Rectal smooth muscle tissue (tissue), 1 donor: ENCODE data around the gene RFTN2.
A peak's percentile ranks its signal among the peaks of the same experiment; 100 is the strongest.
"Not testable (repeated sequence)": the region's sequence is repeated elsewhere in the genome, so short reads cannot be mapped to it uniquely, and the experiment has no call there.

ENCODE experiments used
- H3K27ac ChIP-seq: one replicate; pipeline ENCODE4 v1.7.0; 2013; ENCODE audit warnings: low read depth, low read length, inconsistent platforms
- H3K27me3 ChIP-seq: one replicate; pipeline ENCODE4 v1.7.0; 2013; ENCODE audit warnings: low read length; ENCODE audit not compliant: control insufficient read depth, insufficient read depth
- H3K36me3 ChIP-seq: one replicate; pipeline ENCODE4 v1.7.0; 2013; ENCODE audit warnings: low read length; ENCODE audit not compliant: control insufficient read depth, insufficient read depth
- H3K4me1 ChIP-seq: one replicate; pipeline ENCODE4 v1.7.0; 2013; ENCODE audit warnings: low read length; ENCODE audit not compliant: control insufficient read depth, insufficient read depth
- H3K4me3 ChIP-seq: one replicate; pipeline ENCODE4 v1.7.0; 2013; ENCODE audit warnings: low read length
- H3K9ac ChIP-seq: one replicate; pipeline ENCODE4 v1.7.0; 2013; ENCODE audit warnings: low read length

RFTN2 gene, protein sequence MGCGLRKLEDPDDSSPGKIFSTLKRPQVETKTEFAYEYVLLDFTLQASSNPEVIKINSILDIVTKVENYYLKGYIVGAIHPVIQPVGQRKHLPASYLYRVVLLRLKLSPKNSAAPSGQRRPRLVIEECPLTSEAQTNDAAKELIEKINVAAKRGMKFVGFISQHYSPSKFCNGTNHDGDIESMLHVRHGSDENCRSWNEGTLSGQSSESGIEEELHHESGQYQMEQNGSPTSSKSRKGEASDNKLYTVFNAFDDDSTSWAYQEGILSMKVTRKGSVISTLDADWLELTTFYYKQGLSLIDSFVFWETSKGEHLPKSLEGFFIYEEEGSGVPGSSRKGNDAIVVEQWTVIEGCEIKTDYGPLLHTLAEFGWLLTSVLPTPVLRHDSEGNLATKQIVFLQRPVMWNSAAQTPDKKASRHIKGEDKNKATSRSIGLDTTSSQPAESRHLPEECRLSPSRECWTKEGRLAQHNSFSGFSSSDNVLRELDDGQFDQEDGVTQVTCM

GRCh38 chr2:197675246-197675645 is at the start of gene RFTN2:
Gene RFTN2, minus strand, starts transcription at chr2:197675587. Its CDS starts 129 bp downstream, at chr2:197675458.
- Histone ChIP-seq H3K9ac (no peak within 1 kb of the TSS), H3K27me3 (no peaks in the 10 kb centered on the region), H3K27ac (no peak within 1 kb of the TSS), H3K36me3 (no peaks in the 10 kb centered on the region), H3K4me1 (no peaks in the 10 kb centered on the region), H3K4me3 (peak within 1 kb of the TSS; percentile 44)

DNA sequence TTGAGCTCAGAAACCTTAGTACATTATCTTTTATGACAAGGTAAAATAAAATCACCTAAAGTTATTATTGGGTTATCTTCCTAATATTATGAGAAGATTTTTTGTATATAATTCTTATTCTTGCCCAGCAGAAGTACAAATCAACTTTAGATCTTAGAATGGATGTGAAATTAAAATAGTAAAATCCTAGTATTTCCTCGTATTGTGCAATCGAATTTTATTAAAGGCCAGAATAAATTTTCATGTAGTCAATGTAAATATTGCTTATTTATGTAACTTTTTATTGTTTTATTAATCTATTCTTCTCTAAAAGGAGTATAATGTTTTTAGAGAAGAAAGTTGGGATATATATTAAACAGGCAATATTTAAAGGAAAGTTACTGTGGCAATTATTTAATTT is 42.5 kb upstream of the RFTN2 start:
- Histone ChIP-seq H3K9ac (no peak overlapping the region), H3K36me3 (no peaks in the 10 kb centered on the region), H3K4me3 (no peak overlapping the region), H3K4me1 (no peaks in the 10 kb centered on the region), H3K27me3 (no peaks in the 10 kb centered on the region), H3K27ac (no peak overlapping the region)

DNA sequence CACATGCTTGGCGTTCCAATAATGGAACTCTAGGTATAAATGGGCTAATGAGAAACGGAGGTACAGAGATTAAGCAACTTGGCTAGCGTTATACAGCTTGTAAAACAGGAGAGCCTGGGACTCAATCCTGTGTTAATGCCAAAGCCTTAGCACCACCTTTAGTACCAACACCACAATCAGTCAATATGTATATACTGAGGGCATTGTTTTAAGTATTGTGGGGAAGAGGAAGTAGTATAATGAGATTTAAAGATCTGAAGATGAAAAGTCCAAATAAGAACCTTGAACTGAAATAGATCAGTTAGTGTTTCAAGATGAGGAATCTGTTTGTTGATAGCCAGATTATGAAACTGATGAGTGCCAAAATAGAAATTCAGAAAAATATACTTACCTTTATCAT is 37.9 kb upstream of the RFTN2 start:
- Histone ChIP-seq H3K4me1 (no peaks in the 10 kb centered on the region), H3K27me3 (no peaks in the 10 kb centered on the region), H3K27ac (no peak overlapping the region), H3K36me3 (peaks cover 4% of the 10 kb centered on the region), H3K9ac (no peak overlapping the region), H3K4me3 (no peak overlapping the region)

DNA sequence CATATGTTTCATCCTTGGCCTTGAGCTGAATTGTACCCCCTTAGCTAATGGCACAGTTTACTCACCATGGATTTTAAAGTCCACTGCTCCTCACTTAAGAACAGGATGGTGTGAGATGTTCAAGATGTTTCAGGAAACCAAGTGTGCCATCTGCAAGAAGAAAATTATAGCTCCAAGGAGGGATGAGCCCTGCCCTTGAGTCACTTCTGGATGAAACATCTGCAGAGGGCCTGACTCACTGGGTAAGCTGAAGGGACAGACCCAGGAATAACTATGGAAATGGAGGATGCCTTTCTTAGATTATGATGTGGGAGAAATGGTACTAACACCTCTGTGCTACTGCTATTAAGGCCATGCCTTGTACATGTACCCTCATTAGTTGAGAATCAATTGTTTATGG is 36.2 kb upstream of the RFTN2 start:
- Histone ChIP-seq H3K27ac (no peak overlapping the region), H3K9ac (no peak overlapping the region), H3K4me1 (peaks cover 6% of the 10 kb centered on the region), H3K36me3 (peaks cover 4% of the 10 kb centered on the region), H3K4me3 (no peak overlapping the region), H3K27me3 (no peaks in the 10 kb centered on the region)

- no peak overlapping the region for H3K27ac ChIP-seq
- no peak overlapping the region for H3K9ac ChIP-seq
- no peaks in the 10 kb centered on the region for H3K27me3 ChIP-seq
- H3K4me1 ChIP-seq, result peaks cover 9% of the 10 kb centered on the region
- no peak overlapping the region for H3K4me3 ChIP-seq
- peaks cover 4% of the 10 kb centered on the region for H3K36me3 ChIP-seq
Measured at GRCh38 chr2:197710424-197711042, 35.1 kb upstream of the RFTN2 start.

- not testable (repeated sequence) for H3K9ac ChIP-seq, H3K36me3 ChIP-seq, H3K4me1 ChIP-seq, H3K27ac ChIP-seq, H3K27me3 ChIP-seq, H3K4me3 ChIP-seq
Measured at GRCh38 chr2:197709140-197709539, 33.8 kb upstream of the RFTN2 start.

DNA sequence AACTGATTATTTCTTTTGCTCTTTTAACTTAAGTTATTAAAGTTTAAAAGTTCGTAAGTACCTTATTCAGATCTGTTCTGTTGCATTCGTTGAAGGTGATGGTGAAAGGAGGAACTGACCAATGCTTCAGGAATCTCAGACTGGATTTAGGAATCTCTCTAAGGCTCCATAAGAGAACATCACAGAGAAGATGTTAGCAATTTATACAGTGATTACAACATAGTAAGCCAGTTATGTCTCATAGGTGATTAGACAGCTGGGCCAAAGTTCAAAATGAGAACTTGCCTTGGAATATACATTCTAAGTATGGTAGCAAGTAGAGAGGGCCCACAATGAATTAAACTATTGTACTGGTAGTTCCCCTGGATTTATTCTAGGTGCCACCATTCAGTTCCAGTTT is 32.9 kb upstream of the RFTN2 start:
- peaks cover 4% of the 10 kb centered on the region for H3K36me3 ChIP-seq
- H3K4me3 ChIP-seq, result no peak overlapping the region
- no peak overlapping the region for H3K27ac ChIP-seq
- no peak overlapping the region for H3K9ac ChIP-seq
- peaks cover 9% of the 10 kb centered on the region for H3K4me1 ChIP-seq
- no peaks in the 10 kb centered on the region for H3K27me3 ChIP-seq

GRCh38 chr2:197707316-197708213 is 32.2 kb upstream of the RFTN2 start:
- Histone ChIP-seq H3K4me1 (peaks cover 9% of the 10 kb centered on the region), H3K36me3 (peaks cover 4% of the 10 kb centered on the region), H3K27ac (no peak overlapping the region), H3K27me3 (no peaks in the 10 kb centered on the region), H3K9ac (no peak overlapping the region), H3K4me3 (no peak overlapping the region)

DNA sequence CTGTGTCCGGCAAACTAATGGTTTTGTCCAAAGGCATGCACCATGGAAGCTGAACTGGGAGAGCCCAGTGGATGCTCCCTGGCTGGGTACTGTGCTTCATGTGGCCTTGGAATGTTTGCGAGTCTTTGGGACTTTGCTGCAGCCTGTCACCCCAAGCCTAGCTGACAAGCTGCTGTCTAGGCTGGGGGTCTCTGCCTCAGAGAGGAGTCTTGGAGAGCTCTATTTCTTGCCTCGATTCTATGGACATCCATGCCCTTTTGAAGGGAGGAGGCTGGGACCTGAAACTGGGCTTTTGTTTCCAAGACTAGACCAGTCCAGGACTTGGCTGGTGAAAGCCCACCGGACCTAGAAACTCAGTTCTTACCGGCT is 31.4 kb upstream of the RFTN2 start:
- Histone ChIP-seq H3K9ac (no peak overlapping the region), H3K27ac (no peak overlapping the region), H3K27me3 (no peaks in the 10 kb centered on the region), H3K4me3 (peak overlapping the region; percentile 75), H3K36me3 (peaks cover 4% of the 10 kb centered on the region), H3K4me1 (peaks cover 9% of the 10 kb centered on the region)

DNA sequence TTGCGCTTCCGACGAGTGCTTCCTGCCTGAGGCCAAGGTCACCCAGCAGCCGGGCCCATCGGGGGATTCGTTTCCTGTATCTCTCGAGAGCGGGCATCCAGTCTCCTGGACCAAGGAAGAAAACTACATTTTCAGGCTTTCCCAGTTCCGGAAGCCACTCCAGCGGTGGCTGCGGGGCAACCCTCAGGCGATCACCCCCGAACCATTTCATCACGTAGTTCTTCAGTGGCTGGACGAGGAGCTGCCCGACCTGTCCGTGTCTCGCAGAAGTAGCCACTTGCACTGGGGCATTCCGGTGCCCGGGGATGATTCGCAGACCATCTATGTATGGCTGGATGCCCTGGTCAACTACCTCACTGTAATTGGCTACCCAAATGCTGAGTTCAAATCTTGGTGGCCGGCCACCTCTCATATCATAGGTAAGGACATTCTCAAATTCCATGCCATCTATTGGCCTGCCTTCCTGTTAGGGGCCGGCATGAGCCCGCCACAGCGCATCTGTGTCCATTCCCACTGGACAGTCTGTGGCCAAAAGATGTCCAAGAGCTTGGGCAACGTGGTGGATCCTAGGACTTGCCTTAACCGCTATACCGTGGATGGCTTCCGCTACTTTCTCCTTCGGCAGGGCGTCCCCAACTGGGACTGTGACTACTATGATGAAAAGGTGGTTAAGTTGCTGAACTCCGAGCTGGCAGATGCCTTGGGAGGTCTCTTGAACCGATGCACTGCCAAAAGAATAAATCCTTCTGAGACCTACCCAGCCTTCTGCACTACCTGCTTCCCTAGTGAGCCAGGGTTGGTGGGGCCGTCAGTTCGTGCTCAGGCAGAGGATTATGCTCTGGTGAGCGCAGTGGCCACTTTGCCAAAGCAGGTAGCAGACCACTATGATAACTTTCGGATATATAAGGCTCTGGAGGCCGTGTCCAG is 30.8 kb upstream of the RFTN2 start:
- H3K36me3 ChIP-seq, result no peaks in the 10 kb centered on the region
- H3K9ac ChIP-seq, result peak overlapping the region; percentile 41
- H3K27me3 ChIP-seq, result no peaks in the 10 kb centered on the region
- H3K27ac ChIP-seq, result no peak overlapping the region
- H3K4me1 ChIP-seq, result peaks cover 9% of the 10 kb centered on the region
- H3K4me3 ChIP-seq, result peak overlapping the region; percentile 75

DNA sequence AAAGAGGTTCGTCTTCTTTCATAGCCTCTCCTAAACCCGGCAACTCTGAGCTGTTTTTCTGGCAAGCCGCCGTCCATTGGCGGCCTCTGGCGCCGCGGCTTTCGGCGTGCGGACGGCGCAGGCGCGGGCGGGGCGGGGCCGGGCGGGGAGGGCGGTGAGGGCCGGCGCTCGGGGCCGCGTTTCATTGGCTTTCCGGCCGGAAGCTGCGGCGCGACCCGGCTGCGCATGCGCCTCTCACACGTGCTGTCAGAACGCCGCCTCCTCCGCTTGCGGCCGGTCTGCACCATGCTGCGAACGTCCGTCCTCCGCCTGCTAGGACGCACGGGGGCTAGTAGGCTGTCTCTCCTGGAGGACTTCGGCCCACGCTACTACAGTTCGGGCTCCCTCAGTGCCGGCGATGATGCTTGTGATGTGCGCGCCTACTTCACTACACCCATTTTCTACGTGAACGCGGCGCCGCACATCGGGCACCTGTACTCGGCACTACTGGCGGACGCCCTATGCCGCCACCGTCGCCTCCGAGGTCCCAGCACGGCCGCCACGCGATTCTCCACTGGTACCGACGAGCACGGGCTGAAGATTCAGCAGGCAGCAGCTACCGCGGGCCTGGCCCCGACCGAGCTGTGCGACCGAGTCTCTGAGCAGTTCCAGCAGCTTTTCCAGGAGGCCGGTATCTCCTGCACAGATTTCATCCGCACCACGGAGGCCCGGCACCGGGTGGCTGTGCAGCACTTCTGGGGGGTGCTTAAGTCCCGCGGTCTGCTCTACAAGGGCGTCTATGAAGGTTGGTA is 29.9 kb upstream of the RFTN2 start, which contains the start of gene MARS2:
MARS2 (plus strand) TSS at position 249 of the 791 bp plus-strand sequence; CDS start at position 286, 37 bp downstream.
- H3K27me3 ChIP-seq, result no peaks in the 10 kb centered on the region
- peaks cover 9% of the 10 kb centered on the region for H3K4me1 ChIP-seq
- H3K27ac ChIP-seq, result peak within 1 kb of the TSS; percentile 70
- H3K4me3 ChIP-seq, result peak within 1 kb of the TSS; percentile 75
- no peaks in the 10 kb centered on the region for H3K36me3 ChIP-seq
- H3K9ac ChIP-seq, result peak within 1 kb of the TSS; percentile 42
